Measurements from ENCODE around the gene MTG2.

The MTG2 gene

GRCh38 chr20:62222266-62222850, 39.5 kb downstream of the MTG2 start:
- DNase-seq (ENCODE audit: low spot score), result no peak

GRCh38 chr20:62222972-62223371, 40.1 kb downstream of the MTG2 start:
- no peak for DNase-seq (ENCODE audit: low spot score)

GRCh38 chr20:62223571-62223970, 40.7 kb downstream of the MTG2 start:
- no peak for DNase-seq (ENCODE audit: low spot score)

- no peak for DNase-seq (ENCODE audit: low spot score)
Measured at GRCh38 chr20:62224113-62224855, 41.5 kb downstream of the MTG2 start.

GRCh38 chr20:62225026-62225425, 42.2 kb downstream of the MTG2 start:
- no peak for DNase-seq (ENCODE audit: low spot score)

GRCh38 chr20:62225820-62226635, 43.2 kb downstream of the MTG2 start:
- DNase-seq (ENCODE audit: low spot score), result no peak

GRCh38 chr20:62226707-62227590, 44.1 kb downstream of the MTG2 start:
- DNase-seq (ENCODE audit: low spot score), result no peak

- no peak for DNase-seq (ENCODE audit: low spot score)
Measured at GRCh38 chr20:62227591-62227976, 44.8 kb downstream of the MTG2 start.

GRCh38 chr20:62227977-62228958, 45.4 kb downstream of the MTG2 start:
- no peak for DNase-seq (ENCODE audit: low spot score)

GRCh38 chr20:62228982-62229545, 46.2 kb downstream of the MTG2 start:
- DNase-seq (ENCODE audit: low spot score), result no peak

GRCh38 chr20:62229667-62230066, 46.8 kb downstream of the MTG2 start:
- no peak for DNase-seq (ENCODE audit: low spot score)

GRCh38 chr20:62230276-62230675, 47.4 kb downstream of the MTG2 start:
- DNase-seq (ENCODE audit: low spot score), result no peak

- no peak for DNase-seq (ENCODE audit: low spot score)
Measured at GRCh38 chr20:62230696-62231095, 47.9 kb downstream of the MTG2 start.

GRCh38 chr20:62231292-62231691, 48.5 kb downstream of the MTG2 start:
- DNase-seq (ENCODE audit: low spot score), result no peak

GRCh38 chr20:62232194-62232593, 49.4 kb downstream of the MTG2 start:
- DNase-seq (ENCODE audit: low spot score), result no peak

GRCh38 chr20:62232770-62233645, 50.2 kb downstream of the MTG2 start:
- no peak for DNase-seq (ENCODE audit: low spot score)

GRCh38 chr20:62233684-62234083, 50.9 kb downstream of the MTG2 start:
- DNase-seq (ENCODE audit: low spot score), result no peak

GRCh38 chr20:62234339-62234738, 51.5 kb downstream of the MTG2 start:
- DNase-seq (ENCODE audit: low spot score), result no peak

GRCh38 chr20:62235001-62235776, 52.4 kb downstream of the MTG2 start:
- DNase-seq (ENCODE audit: low spot score), result no peak

All from SW480 (cell line).